Lower leg skin (tissue), 3 donors: ENCODE results near the gene RPS6KC1.

Experiments
- CTCF ChIP-seq, 3 donors: fragments of 450-650 bp; IDR thresholded peaks; one replicate each; pipeline ENCODE4 v1.5.1; 2016; ENCODE audit warnings: antibody characterized with exemption in 3 of 3, mild to moderate bottlenecking in 3 of 3, moderate library complexity in 2 of 3
- POLR2A ChIP-seq, 2 donors: fragments of 450-650 bp; IDR thresholded peaks; one replicate each; pipeline ENCODE4 v1.6.1; 2016 to 2017; ENCODE audit warnings: antibody characterized with exemption in 2 of 2, mild to moderate bottlenecking in 1 of 2, moderate library complexity in 1 of 2

- TF ChIP-seq CTCF (IDR thresholded peaks at IDR 0.05) (no peak), POLR2A (IDR thresholded peaks at IDR 0.05) (no peak)
Measured at GRCh38 chr1:213260311-213261075, 209.5 kb downstream of the RPS6KC1 start.
